Brain microvascular endothelial cell (primary cell): ENCODE data around the gene HNRNPLL.
"Not testable (repeated sequence)": the region's sequence is repeated elsewhere in the genome, so short reads cannot be mapped to it uniquely, and the experiment has no call there.

ENCODE experiments used
- DNase-seq: peaks from one replicate; pipeline ENCODE4 v3.0.0-alpha.2; 2020
- H3K27ac ChIP-seq: fragments of 250-450 bp; sonication (Bioruptor Pico); 2 replicates; pipeline ENCODE4 v1.5.1; 2020; ENCODE audit warnings: mild to moderate bottlenecking, moderate library complexity
- H3K27me3 ChIP-seq: fragments of 250-450 bp; sonication (Bioruptor Pico); replicated peaks from 2 replicates; pipeline ENCODE4 v1.5.1; 2020; ENCODE audit warnings: mild to moderate bottlenecking
- H3K36me3 ChIP-seq: fragments of 250-450 bp; sonication (Bioruptor Pico); replicated peaks from 2 replicates; pipeline ENCODE4 v1.5.1; 2020; ENCODE audit warnings: mild to moderate bottlenecking
- H3K4me3 ChIP-seq: 2 replicates; pipeline ENCODE4 v1.5.1; 2011; ENCODE audit warnings: low read depth, mild to moderate bottlenecking, control low read depth, low read length, moderate library complexity
- in situ Hi-C: cut with HindIII; loops from 2 replicates; pipeline ENCODE4 v1.10.0; 2017; ENCODE audit warnings: low sequenced_read_pairs, low pct_ligation_motif_present
- TF ChIP-seq, protein P1 (sequence below): IDR thresholded peaks from 2 replicates; pipeline ENCODE4 v1.5.1; 2011; ENCODE audit warnings: low read depth, mild to moderate bottlenecking, moderate library complexity, low read length, control low read depth, inconsistent platforms; ENCODE audit errors: missing control alignments

HNRNPLL gene

DNA sequence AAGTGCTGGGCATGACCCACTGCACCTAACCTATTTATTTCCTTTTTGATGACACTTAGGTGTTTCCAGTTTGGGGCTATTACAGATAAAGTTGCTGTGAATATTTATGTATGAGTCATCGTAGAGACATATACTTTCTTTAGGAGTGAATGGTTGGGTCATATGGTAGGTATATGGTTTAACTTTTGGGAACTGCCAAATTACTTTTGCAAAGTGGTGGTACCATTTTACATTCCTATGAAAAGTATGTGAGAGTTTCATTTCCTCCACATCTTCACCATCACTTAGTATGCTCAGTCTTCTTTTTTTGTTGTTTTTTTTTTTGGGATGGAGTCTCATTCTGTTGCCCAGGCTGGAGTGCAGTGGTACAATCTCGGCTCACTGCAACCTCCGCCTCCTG, 56.1 kb downstream of the HNRNPLL start:
- no peak overlapping the region for H3K27ac ChIP-seq
- no peaks in the 10 kb centered on the region for H3K27me3 ChIP-seq
- TF ChIP-seq, protein P1, sequence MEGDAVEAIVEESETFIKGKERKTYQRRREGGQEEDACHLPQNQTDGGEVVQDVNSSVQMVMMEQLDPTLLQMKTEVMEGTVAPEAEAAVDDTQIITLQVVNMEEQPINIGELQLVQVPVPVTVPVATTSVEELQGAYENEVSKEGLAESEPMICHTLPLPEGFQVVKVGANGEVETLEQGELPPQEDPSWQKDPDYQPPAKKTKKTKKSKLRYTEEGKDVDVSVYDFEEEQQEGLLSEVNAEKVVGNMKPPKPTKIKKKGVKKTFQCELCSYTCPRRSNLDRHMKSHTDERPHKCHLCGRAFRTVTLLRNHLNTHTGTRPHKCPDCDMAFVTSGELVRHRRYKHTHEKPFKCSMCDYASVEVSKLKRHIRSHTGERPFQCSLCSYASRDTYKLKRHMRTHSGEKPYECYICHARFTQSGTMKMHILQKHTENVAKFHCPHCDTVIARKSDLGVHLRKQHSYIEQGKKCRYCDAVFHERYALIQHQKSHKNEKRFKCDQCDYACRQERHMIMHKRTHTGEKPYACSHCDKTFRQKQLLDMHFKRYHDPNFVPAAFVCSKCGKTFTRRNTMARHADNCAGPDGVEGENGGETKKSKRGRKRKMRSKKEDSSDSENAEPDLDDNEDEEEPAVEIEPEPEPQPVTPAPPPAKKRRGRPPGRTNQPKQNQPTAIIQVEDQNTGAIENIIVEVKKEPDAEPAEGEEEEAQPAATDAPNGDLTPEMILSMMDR = no peak
- H3K4me3 ChIP-seq = no peak overlapping the region
- no peaks in the 10 kb centered on the region for H3K36me3 ChIP-seq
- no peak for DNase-seq
- in situ Hi-C loops = no loop called here

DNA sequence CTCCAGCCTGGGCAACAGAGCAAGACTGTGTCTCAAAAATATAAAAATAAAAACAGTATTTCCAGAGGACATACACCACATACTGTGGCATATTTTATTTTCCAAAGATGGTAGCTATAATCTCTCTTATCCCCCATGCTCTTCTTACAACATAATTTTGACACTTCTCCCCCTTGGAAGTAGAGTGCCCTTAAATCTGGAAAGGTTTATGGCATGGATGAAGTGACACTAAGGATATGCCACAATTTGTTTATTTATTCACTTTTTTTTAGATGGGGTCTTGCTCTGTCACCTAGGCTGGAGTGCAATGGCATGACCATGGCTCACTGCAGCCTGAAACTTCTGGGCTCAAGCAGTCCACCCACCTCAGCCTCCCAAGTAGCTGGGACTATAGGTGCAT, 56.7 kb downstream of the HNRNPLL start:
- no peaks in the 10 kb centered on the region for H3K36me3 ChIP-seq
- no peak overlapping the region for H3K27ac ChIP-seq
- H3K27me3 ChIP-seq = no peaks in the 10 kb centered on the region
- TF ChIP-seq, protein P1 = no peak
- no peak overlapping the region for H3K4me3 ChIP-seq
- in situ Hi-C loops = no loop called here
- DNase-seq = no peak

DNA sequence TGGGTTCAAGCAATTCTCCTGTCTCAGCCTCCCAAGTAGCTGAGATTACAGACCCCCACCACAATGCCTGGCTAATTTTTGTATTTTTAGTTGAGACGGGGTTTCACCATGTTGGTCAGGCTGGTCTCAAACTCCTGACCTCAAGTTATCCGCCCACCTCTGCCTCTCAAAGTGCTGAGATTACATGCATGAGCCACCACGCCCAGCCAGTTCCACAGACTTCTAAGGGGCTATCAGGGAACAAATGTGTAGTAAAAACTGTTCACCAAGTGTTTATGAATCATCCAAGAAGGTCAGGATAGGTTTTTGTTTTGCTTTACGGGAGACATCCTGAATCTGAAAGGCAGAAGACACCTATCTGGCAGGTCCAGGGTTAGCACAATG, 60.5 kb downstream of the HNRNPLL start:
- H3K27me3 ChIP-seq, H3K36me3 ChIP-seq, H3K4me3 ChIP-seq, in situ Hi-C loops: not testable (repeated sequence)
- peak; percentile 26 for DNase-seq
- H3K27ac ChIP-seq = peak overlapping the region; percentile 73

DNA sequence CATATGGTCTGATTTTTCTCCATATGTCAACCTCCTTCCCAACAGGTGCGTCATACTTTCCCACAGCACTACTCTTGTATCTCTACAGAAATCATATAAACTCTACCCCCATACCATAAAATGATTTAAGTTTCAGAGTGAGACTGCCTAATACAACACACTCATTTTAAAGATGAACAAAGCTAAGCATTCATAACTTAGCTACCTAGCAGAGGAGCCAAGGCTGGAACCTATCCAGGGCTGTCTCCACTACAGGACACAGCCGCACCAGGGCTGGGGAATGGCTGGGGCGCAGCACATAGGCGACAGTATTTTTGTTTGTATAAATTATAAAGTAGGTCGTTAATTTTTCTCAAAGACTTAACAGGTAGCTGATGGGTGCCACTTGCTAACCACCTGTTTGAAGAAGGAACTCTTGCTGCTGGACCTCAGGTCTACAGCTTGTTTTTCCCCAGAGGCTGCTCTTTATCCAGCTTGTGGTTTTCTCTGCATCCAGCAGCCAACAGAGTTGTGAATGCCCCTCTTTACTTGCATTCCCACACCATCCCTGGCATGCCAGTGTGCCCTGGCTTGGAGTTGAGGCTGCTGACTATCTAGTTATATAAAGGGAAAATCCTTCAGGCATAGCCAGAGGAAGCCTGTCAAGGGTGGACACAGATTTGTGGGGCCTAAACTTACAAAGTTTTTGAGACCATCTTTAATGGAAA, 62.0 kb downstream of the HNRNPLL start:
- no peaks in the 10 kb centered on the region for H3K36me3 ChIP-seq
- TF ChIP-seq, protein P1 = no peak
- H3K27ac ChIP-seq = no peak overlapping the region
- H3K27me3 ChIP-seq = no peaks in the 10 kb centered on the region
- DNase-seq = no peak
- no peak overlapping the region for H3K4me3 ChIP-seq
- in situ Hi-C loops = no loop called here

DNA sequence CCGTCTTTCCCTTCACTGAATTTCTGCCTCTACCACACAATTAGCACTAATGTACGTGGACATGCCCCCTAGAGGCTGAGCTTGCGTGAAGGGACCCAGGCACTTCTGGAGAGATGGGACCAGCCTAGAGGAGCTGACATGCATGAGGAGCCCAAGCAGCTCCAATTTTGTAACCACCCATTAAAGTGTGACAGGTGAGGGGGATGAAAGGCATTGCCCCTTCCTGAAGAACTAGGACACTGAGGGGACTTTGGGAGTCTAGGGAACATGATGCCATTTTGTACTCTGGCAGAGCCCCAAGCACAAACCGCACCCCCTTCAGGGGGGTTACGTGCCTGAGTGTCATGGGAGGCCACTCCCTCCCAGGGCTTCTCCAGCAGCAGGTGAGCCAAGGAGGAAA, 63.6 kb downstream of the HNRNPLL start:
- no peaks in the 10 kb centered on the region for H3K27me3 ChIP-seq
- H3K36me3 ChIP-seq = no peaks in the 10 kb centered on the region
- TF ChIP-seq, protein P1 = peak; percentile 10
- no peak overlapping the region for H3K4me3 ChIP-seq
- in situ Hi-C loops = no loop called here
- no peak overlapping the region for H3K27ac ChIP-seq
- DNase-seq = no peak

DNA sequence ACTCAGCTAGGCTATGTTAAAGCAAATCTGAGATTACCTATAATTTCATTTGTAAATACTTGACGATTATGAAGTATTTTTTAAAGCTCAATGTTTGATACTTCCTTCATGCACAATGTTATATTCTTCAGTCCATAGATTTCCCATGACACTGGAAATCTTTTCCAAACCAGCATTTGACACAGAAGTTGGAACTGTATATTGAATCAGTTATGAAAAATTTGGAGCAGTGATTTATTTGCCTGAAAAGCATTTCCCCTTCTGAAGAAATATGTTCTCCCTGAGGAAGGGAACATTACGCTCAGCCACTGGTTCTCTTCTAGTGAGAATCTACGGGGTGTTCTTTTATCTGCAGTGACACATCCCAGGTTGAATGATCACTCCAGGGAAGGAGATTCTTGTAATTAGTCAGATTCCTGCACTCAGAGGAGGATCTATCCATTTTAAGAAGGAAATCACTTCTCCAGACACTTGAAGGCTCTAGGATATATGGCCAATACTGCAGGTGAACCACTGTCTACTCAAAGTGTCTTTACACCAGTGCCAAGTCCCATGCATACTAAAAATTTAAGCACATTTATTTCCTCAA, 64.7 kb downstream of the HNRNPLL start:
- no peak for DNase-seq
- Histone ChIP-seq H3K27me3 (no peaks in the 10 kb centered on the region), H3K4me3 (no peak overlapping the region), H3K27ac (no peak overlapping the region), H3K36me3 (no peaks in the 10 kb centered on the region)
- TF ChIP-seq, protein P1 = no peak
- in situ Hi-C loops = no loop called here

DNA sequence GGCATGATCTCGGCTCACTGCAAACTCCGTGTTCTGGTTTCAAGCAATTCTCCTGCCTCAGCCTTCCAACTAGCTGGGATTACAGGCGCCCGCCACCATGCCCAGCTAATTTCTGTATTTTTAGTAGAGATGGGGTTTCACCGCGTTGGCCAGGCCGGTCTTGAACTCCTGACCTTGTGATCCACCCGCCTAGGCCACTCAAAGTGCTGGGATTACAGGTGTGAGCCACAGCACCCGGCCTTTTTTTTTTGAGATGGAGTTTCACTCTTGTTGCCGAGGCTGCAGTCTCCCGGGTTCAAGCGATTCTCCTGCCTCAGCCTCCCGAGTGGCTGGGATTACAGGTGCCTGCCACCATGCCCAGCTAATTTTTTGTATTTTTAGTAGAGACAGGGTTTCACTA, 65.4 kb downstream of the HNRNPLL start:
- DNase-seq, H3K27me3 ChIP-seq, in situ Hi-C loops, H3K36me3 ChIP-seq, H3K27ac ChIP-seq, H3K4me3 ChIP-seq: not testable (repeated sequence)
